Gastroesophageal sphincter (tissue), 4 donors: Measurements from ENCODE around the gene RAF1. TPM values are rescaled to one million over a fixed set of nuclear protein-coding genes. Genes with fewer than 3 reads are reported as not detected.
A peak's percentile ranks its signal among the peaks of the same experiment; 100 is the strongest.
"Not testable (repeated sequence)": the region's sequence is repeated elsewhere in the genome, so short reads cannot be mapped to it uniquely, and the experiment has no call there.

Source experiments
- ATAC-seq: fragments of 150-250 bp; one replicate; pipeline ENCODE4 v1.9.1; 2016; ENCODE audit warnings: mild to moderate bottlenecking, moderate library complexity
- H3K27ac ChIP-seq, 4 donors: fragments of 200-600 bp; sonication (generic) in 3 of 4; 1 replicate in 3 of 4; 2 replicates in 1 of 4; pipeline ENCODE4 v1.5.1; 2016 to 2019
- H3K27me3 ChIP-seq: fragments of 200-600 bp; sonication (generic); one replicate; pipeline ENCODE4 v1.5.1; 2019
- H3K36me3 ChIP-seq, 2 donors: fragments of 200-600 bp; sonication (generic); one replicate each; pipeline ENCODE4 v1.5.1; 2019; ENCODE audit warnings: control low read depth in 1 of 2
- H3K4me1 ChIP-seq, 3 donors: fragments of 200-600 bp; sonication (generic); 1 replicate in 2 of 3; 2 replicates in 1 of 3; pipeline ENCODE4 v1.5.1; 2016 to 2019; ENCODE audit warnings: control low read depth in 2 of 3
- H3K4me3 ChIP-seq, 2 donors: fragments of 200-600 bp; sonication (generic); one replicate each; pipeline ENCODE4 v1.5.1; 2019; ENCODE audit warnings: mild to moderate bottlenecking in 1 of 2, moderate library complexity in 1 of 2
- H3K9me3 ChIP-seq, 3 donors: fragments of 200-600 bp; sonication (generic); one replicate each; pipeline ENCODE4 v1.5.1; 2017 to 2019; ENCODE audit warnings: control low read depth in 2 of 3
- EP300 ChIP-seq: sonication (generic); formaldehyde crosslinking; IDR thresholded peaks from one replicate; pipeline ENCODE4 v1.6.1; 2017; ENCODE audit warnings: antibody characterized with exemption, mild to moderate bottlenecking
- POLR2A ChIP-seq, 2 donors: fragments of 450-650 bp; IDR thresholded peaks; one replicate each; pipeline ENCODE4 v1.6.1; 2017; ENCODE audit warnings: antibody characterized with exemption in 2 of 2, mild to moderate bottlenecking in 2 of 2, moderate library complexity in 1 of 2
- POLR2AphosphoS5 ChIP-seq: sonication (generic); formaldehyde crosslinking; IDR thresholded peaks from one replicate; pipeline ENCODE4 v1.6.1; 2017; ENCODE audit warnings: antibody characterized with exemption
- WGBS, 2 donors: methylation state at CpG; one replicate each; pipeline ENCODE4 v1.1.5; 2018; ENCODE audit warnings: low coverage in 1 of 2; 5-methylcytosine and 5-hydroxymethylcytosine counted together
- total RNA-seq, 4 donors: library from RNA; depleted of rRNA; stranded (reverse); fragments of >200 nt; gene quantifications; one replicate each; pipeline ENCODE4 v1.1.0, GENCODE V29; 2016
- TF ChIP-seq, protein P1 (sequence below), 4 experiments: fragments of 200-600 bp in 2 of 4; fragments of 450-650 bp in 2 of 4; sonication (generic) in 1 of 4; IDR thresholded peaks; one replicate each; pipeline ENCODE4 v1.5.1; 2017 to 2019; ENCODE audit warnings: antibody characterized with exemption in 4 of 4, mild to moderate bottlenecking in 2 of 4, moderate library complexity in 2 of 4

Gene RAF1
- total RNA-seq, 4 donors from 2014 or later, result 115 to 146 (median 130) TPM

DNA sequence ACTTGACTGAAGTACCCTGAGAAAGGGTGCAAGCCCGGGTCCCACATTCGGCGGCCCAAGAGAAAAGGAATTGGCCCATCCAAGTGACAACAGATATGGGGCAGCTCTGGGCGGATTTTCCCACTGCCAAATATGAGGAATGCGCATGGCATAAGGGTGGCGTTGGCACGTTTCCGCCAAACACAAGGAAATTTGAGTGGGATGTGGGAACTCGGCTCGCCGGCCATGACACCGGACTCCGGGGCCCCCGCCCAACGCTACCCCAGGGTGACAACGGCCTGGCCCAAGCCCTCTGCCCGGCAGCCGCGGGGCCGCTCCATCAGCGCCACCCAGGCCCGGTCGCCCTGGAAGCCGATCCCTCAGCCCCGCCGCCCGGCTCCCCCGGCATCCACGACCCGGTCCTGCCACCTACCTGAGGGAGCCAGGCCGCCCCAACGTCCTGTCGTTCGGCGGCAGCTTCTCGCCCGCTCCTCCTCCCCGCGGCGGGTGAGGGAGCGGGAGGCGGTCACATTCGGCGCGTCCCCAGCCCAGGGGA is 449 bp downstream of the RAF1 start:
- Histone ChIP-seq H3K27ac (peak overlapping the region; percentile 93 to 100 (median 99)), H3K4me3 (peak overlapping the region; percentile 83 to 88), H3K4me1 (peaks cover 0 to 49% (median 19%) of the 10 kb centered on the region in 3 donors), H3K36me3 (no peaks in the 10 kb centered on the region), H3K9me3 (no peaks in the 10 kb centered on the region), H3K27me3 (no peaks in the 10 kb centered on the region)
- TF ChIP-seq POLR2A (IDR thresholded peaks at IDR 0.05) (peak in 1 of 2 donors; percentile 4), EP300 (no peak), POLR2AphosphoS5 (peak; percentile 35)
- TF ChIP-seq, protein P1, sequence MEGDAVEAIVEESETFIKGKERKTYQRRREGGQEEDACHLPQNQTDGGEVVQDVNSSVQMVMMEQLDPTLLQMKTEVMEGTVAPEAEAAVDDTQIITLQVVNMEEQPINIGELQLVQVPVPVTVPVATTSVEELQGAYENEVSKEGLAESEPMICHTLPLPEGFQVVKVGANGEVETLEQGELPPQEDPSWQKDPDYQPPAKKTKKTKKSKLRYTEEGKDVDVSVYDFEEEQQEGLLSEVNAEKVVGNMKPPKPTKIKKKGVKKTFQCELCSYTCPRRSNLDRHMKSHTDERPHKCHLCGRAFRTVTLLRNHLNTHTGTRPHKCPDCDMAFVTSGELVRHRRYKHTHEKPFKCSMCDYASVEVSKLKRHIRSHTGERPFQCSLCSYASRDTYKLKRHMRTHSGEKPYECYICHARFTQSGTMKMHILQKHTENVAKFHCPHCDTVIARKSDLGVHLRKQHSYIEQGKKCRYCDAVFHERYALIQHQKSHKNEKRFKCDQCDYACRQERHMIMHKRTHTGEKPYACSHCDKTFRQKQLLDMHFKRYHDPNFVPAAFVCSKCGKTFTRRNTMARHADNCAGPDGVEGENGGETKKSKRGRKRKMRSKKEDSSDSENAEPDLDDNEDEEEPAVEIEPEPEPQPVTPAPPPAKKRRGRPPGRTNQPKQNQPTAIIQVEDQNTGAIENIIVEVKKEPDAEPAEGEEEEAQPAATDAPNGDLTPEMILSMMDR (IDR thresholded peaks at IDR 0.05), result no peak
- WGBS, 2 donors, result no CpG with 5 or more reads among the region's 45 CpGs
- ATAC-seq, result peak; percentile 66

DNA sequence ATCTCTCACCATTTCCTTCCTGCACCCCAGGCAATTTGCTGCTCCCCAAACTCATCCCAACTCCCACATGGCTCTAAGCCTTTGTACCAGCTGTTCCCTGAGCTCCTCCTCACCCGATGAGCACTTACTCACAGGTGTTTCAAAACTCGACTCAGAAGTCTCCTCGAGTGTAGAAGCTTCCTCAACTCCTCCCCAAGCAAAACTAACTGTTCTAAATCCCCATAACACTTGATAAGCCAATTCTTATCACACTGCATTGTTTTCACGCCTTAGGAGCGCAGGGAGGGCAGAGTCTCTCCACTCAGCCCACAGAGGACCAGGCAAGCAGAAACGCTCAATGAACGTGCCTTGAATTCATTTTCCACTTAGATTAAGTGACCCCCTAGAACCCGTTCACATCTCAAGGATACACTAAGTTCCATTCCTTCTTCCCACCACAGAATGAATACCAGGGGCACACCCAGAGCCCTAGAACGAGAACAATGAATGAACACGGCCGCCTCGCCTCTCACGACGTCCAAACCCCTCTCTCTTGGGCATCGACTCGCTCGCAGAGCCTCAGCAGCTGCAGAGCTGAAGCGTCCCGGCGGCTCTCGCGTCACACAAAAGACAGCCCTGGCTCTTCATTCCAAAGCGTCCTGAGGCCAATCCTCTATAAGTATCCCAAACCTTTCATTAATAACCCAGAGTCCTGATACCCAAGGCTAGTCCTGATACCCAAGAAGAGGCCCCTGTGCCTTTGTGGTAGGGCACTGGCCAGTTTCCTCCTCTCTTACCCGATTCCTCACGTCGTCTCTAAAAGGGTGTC is 1.1 kb downstream of the RAF1 start:
- ATAC-seq, result no peak
- Histone ChIP-seq H3K4me1 (peaks cover 0 to 56% (median 19%) of the 10 kb centered on the region in 3 donors), H3K27me3 (no peaks in the 10 kb centered on the region), H3K4me3 (peak overlapping the region; percentile 83 to 88), H3K27ac (peak overlapping the region; percentile 93 to 100 (median 99)), H3K9me3 (no peaks in the 10 kb centered on the region), H3K36me3 (no peaks in the 10 kb centered on the region)
- 0% methylated on average over 8 to 16 of the region's 26 CpGs for WGBS, 2 donors
- TF ChIP-seq EP300, result no peak
- peak; percentile 19 for TF ChIP-seq POLR2AphosphoS5

DNA sequence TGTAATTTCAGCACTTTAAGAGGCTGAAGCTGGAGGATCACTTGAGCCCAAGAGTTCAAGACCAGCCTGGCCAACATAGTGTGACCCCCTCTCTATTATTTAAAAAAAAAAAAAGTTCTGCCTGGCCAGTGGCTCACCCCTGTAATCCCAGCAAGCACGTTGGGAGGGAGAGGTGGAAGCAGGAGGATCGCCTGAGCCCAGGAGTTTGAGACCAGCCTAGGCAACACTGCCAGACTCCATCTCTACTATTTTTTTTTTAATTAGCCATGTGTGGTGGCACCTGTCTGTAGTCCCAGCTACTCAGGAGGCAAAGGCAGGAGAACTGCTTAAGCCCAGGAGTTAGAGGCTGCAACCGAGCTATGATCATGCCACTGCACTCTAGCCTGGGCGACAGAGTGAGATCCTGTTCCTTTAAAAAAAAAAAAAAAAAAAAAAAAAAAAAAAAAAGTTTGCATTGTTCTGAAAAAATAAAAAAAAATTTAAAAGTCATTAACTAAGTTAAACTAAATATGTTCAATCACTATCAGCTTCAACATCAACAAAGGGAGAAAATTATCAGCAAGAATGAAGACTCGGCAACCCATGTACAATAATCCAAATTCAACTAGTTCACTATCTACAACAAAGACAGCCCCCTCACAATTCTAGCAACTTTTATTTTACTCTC is 1.9 kb downstream of the RAF1 start:
- Histone ChIP-seq H3K4me3 (peak overlapping the region; percentile 83 to 88), H3K27me3 (no peaks in the 10 kb centered on the region), H3K27ac (peak overlapping the region in 3 of 4 donors; percentile 99 to 100 (median 99)), H3K9me3 (no peaks in the 10 kb centered on the region), H3K4me1 (peaks cover 0 to 63% (median 19%) of the 10 kb centered on the region in 3 donors), H3K36me3 (no peaks in the 10 kb centered on the region)
- TF ChIP-seq, protein P1 (IDR thresholded peaks at IDR 0.05), result no peak
- no peak for TF ChIP-seq POLR2AphosphoS5
- 4 to 14% methylated on average over 3 to 4 of the region's 5 CpGs for WGBS, 2 donors
- ATAC-seq, result no peak

DNA sequence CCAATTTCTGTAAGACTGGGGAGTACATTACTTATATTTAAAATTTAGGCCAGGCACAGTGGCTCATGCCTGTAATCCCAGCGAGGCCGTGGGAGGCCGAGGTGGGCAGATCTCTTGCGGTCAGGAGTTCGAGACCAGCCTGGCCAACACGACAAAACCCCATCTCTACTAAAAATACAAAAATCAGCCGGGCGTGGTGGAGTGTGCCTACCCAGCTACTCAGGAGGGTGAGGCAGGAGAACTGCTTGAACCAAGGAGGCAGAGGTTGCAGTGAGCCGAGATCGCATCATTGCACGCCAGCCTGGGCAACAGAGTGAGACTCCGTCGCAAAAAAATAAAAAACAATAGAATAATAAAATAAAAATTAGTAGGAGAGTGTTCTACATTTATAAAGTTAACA is 2.5 kb downstream of the RAF1 start:
- H3K27me3 ChIP-seq, H3K9me3 ChIP-seq, ATAC-seq, H3K36me3 ChIP-seq: not testable (repeated sequence)
- Histone ChIP-seq H3K27ac (peak overlapping the region in 3 of 4 donors; percentile 57 to 99 (median 99)), H3K4me1 (peaks cover 0 to 70% (median 21%) of the 10 kb centered on the region in 3 donors), H3K4me3 (peak overlapping the region in 1 of 2 donors; percentile 88)
- WGBS, 2 donors, result 63 to 67% methylated on average over 1 to 12 of the region's 13 CpGs

DNA sequence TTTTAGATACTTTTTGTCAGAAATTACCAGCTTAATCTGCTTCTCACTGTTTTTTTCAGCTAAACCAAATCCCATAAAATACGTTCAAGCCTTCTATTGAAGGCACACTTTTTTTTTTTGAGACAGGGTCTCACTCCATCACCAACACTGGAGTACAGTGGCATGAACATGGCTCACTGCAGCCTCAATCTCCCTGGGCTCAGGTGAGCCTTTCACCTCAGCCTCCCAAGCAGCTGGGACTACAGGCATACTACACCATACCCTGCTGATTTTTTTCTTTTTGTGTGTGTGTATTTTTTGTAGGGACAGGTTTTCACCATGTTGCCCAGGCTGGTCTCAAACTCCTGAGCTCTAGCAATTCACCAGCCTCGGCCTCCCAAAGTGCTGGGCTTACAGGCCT is 3.7 kb downstream of the RAF1 start:
- 32 to 33% methylated on average over 1 of the region's 2 CpGs for WGBS, 2 donors
- H3K36me3 ChIP-seq, result no peaks in the 10 kb centered on the region
- peak overlapping the region in 3 of 4 donors; percentile 48 to 99 (median 57) for H3K27ac ChIP-seq
- TF ChIP-seq, protein P1 (IDR thresholded peaks at IDR 0.05), result no peak
- TF ChIP-seq POLR2A (IDR thresholded peaks at IDR 0.05) (no peak), EP300 (no peak), POLR2AphosphoS5 (no peak)
- no peaks in the 10 kb centered on the region for H3K27me3 ChIP-seq
- no peak for ATAC-seq
- H3K9me3 ChIP-seq, result no peaks in the 10 kb centered on the region
- no peak overlapping the region for H3K4me3 ChIP-seq
- peaks cover 0 to 82% (median 21%) of the 10 kb centered on the region in 3 donors for H3K4me1 ChIP-seq
